Right kidney (tissue), 1 donor: ENCODE data around the gene MYRFL.
"Not testable (repeated sequence)": the region's sequence is repeated elsewhere in the genome, so short reads cannot be mapped to it uniquely, and the experiment has no call there.

Source experiments
- DNase-seq: peaks from one replicate; pipeline ENCODE4 v3.0.0-alpha.2; 2016

The MYRFL gene

GRCh38 chr12:69843608-69844007 is 18.6 kb downstream of the MYRFL start:
- DNase-seq, result no peak

- DNase-seq, result no peak
Observed at GRCh38 chr12:69844416-69844815, 19.4 kb downstream of the MYRFL start.

GRCh38 chr12:69844836-69845235 is 19.8 kb downstream of the MYRFL start:
- DNase-seq, result no peak

- DNase-seq, result no peak
Observed at GRCh38 chr12:69846976-69847375, 21.9 kb downstream of the MYRFL start.

GRCh38 chr12:69851976-69852375 is 26.9 kb downstream of the MYRFL start:
- no peak for DNase-seq

- not testable (repeated sequence) for DNase-seq
Observed at GRCh38 chr12:69853176-69853961, 28.3 kb downstream of the MYRFL start.

- no peak for DNase-seq
Observed at GRCh38 chr12:69866698-69867097, 41.7 kb downstream of the MYRFL start.

GRCh38 chr12:69868695-69869094 is 43.7 kb downstream of the MYRFL start:
- DNase-seq, result no peak

- no peak for DNase-seq
Observed at GRCh38 chr12:69872804-69873203, 47.8 kb downstream of the MYRFL start.

- no peak for DNase-seq
Observed at GRCh38 chr12:69873429-69873828, 48.4 kb downstream of the MYRFL start.

GRCh38 chr12:69874606-69875005 is 49.6 kb downstream of the MYRFL start:
- DNase-seq, result no peak

GRCh38 chr12:69875416-69875935 is 50.4 kb downstream of the MYRFL start:
- no peak for DNase-seq

GRCh38 chr12:69879007-69879960 is 54.3 kb downstream of the MYRFL start:
- DNase-seq, result peak; percentile 49

GRCh38 chr12:69880571-69880970 is 55.5 kb downstream of the MYRFL start:
- DNase-seq, result no peak

GRCh38 chr12:69881771-69882170 is 56.7 kb downstream of the MYRFL start:
- no peak for DNase-seq

- no peak for DNase-seq
Observed at GRCh38 chr12:69884386-69884785, 59.4 kb downstream of the MYRFL start.

- no peak for DNase-seq
Observed at GRCh38 chr12:69885658-69886057, 60.6 kb downstream of the MYRFL start.

- no peak for DNase-seq
Observed at GRCh38 chr12:69886109-69886508, 61.1 kb downstream of the MYRFL start.

- no peak for DNase-seq
Observed at GRCh38 chr12:69886715-69887114, 61.7 kb downstream of the MYRFL start.

- DNase-seq, result no peak
Observed at GRCh38 chr12:69888901-69889300, 63.9 kb downstream of the MYRFL start.

GRCh38 chr12:69894800-69895383 is 69.9 kb downstream of the MYRFL start:
- no peak for DNase-seq

- no peak for DNase-seq
Observed at GRCh38 chr12:69896653-69897381, 71.8 kb downstream of the MYRFL start.
